Activated CD8-positive, alpha-beta memory T cell treated with anti-CD3 and anti-CD28 coated beads, Interleukin-2, amount 10 ng/mL, durations not matched to agents 7 days and 5 days (primary cell): ENCODE measurements around the gene HAGHL. TPM values are rescaled to one million over a fixed set of nuclear protein-coding genes. Genes with fewer than 3 reads are reported as not detected.

ENCODE experiments used
- ATAC-seq: fragments of 150-1000 bp; cut with Tn5 transposase; one replicate; pipeline ENCODE4 v1.10.0; 2021; ENCODE audit warnings: moderate library complexity
- CTCF ChIA-PET: fragments of 350-600 bp; sonication (Branson Sonifier 250); formaldehyde crosslinking; loops from one replicate; lab custom pipeline; 2021; ENCODE audit warnings: antibody characterized with exemption; lab: Charles Lee
- DNase-seq: peaks from one replicate; pipeline ENCODE4 v3.0.0-alpha.2; 2020
- H3K27ac Mint-ChIP-seq: one replicate; pipeline ENCODE4 v1.8.0; 2021; ENCODE audit warnings: mild to moderate bottlenecking, mixed read lengths
- H3K27me3 Mint-ChIP-seq: one replicate; pipeline ENCODE4 v1.8.0; 2021; ENCODE audit warnings: mixed read lengths
- H3K36me3 Mint-ChIP-seq: one replicate; pipeline ENCODE4 v1.8.0; 2021; ENCODE audit warnings: mild to moderate bottlenecking, mixed read lengths
- H3K4me1 Mint-ChIP-seq: one replicate; pipeline ENCODE4 v1.8.0; 2021; ENCODE audit warnings: mixed read lengths
- H3K4me3 Mint-ChIP-seq: one replicate; pipeline ENCODE4 v1.8.0; 2021; ENCODE audit warnings: mild to moderate bottlenecking, moderate library complexity, mixed read lengths
- H3K9me3 Mint-ChIP-seq: one replicate; pipeline ENCODE4 v1.8.0; 2022; ENCODE audit warnings: low read depth, mixed read lengths
- total RNA-seq, 2 experiments: library from RNA; stranded (reverse); gene quantifications; one replicate each; pipeline ENCODE4 v1.2.3, GENCODE V29; 2021

The HAGHL gene
- 10 to 100 TPM; 13.0 to 14.3 TPM for total RNA-seq

GRCh38 chr16:726438-727290 is at the start of gene HAGHL, which contains the start of gene CCDC78:
Gene HAGHL, plus strand, starts transcription at chr16:727106. Its CDS starts 404 bp downstream, at chr16:727510.
Gene CCDC78, minus strand, starts transcription at chr16:726443. Its CDS starts 76 bp downstream, at chr16:726367.
- DNase-seq (peak; percentile 78), ATAC-seq (peak; percentile 46)
- H3K9me3 Mint-ChIP-seq, result no peaks in the 10 kb centered on the region
- CTCF ChIA-PET, result interaction anchor here (1.1 to 5.8 kb wide), 7 partner anchors 9 to 60 kb away, joined by 3 to 33 read pairs (median 13); partner anchors contain the start of genes CHTF18, CIAO3, METRN and RPUSD1
- no peaks in the 10 kb centered on the region for H3K27me3 Mint-ChIP-seq
- peak within 1 kb of the TSS; percentile 56 for H3K4me3 Mint-ChIP-seq
- no peak within 1 kb of the TSS for H3K27ac Mint-ChIP-seq
- H3K4me1 Mint-ChIP-seq, result peaks cover 6% of the 10 kb centered on the region
- no peaks in the 10 kb centered on the region for H3K36me3 Mint-ChIP-seq

- ATAC-seq, result no peak
- no peak for DNase-seq
Observed at GRCh38 chr16:677316-678190, 49.4 kb upstream of the HAGHL start.

GRCh38 chr16:678209-678857 is 48.6 kb upstream of the HAGHL start:
- H3K4me3 Mint-ChIP-seq, result no peak overlapping the region
- no peaks in the 10 kb centered on the region for H3K9me3 Mint-ChIP-seq
- CTCF ChIA-PET, result interaction anchor here (0.9 to 2.1 kb wide), 5 partner anchors 10 to 42 kb away, joined by 4 to 9 read pairs (median 4); partner anchors contain the start of genes METTL26, RHOT2 and WDR24
- H3K4me1 Mint-ChIP-seq, result peaks cover 32% of the 10 kb centered on the region
- no peak overlapping the region for H3K27ac Mint-ChIP-seq
- peaks cover 12% of the 10 kb centered on the region for H3K27me3 Mint-ChIP-seq
- peaks cover 6% of the 10 kb centered on the region for H3K36me3 Mint-ChIP-seq
- DNase-seq, result no peak
- no peak for ATAC-seq

More at GRCh38 chr16:677316-678190, 49.4 kb upstream of the HAGHL start:
- CTCF ChIA-PET, result interaction anchor here (1.9 to 2.1 kb wide), 2 partner anchors 9 to 30 kb away, joined by 6 to 9 read pairs; partner anchors contain the start of gene RHOT2
- Mint-ChIP-seq H3K27ac (no peak overlapping the region), H3K4me3 (no peak overlapping the region), H3K36me3 (peaks cover 9% of the 10 kb centered on the region), H3K9me3 (no peaks in the 10 kb centered on the region), H3K27me3 (peaks cover 12% of the 10 kb centered on the region), H3K4me1 (peaks cover 24% of the 10 kb centered on the region)

GRCh38 chr16:678858-679813 is 47.8 kb upstream of the HAGHL start:
- Mint-ChIP-seq H3K4me3 (peak overlapping the region; percentile 74), H3K27me3 (peaks cover 12% of the 10 kb centered on the region), H3K36me3 (peaks cover 4% of the 10 kb centered on the region), H3K27ac (peak overlapping the region; percentile 65), H3K4me1 (peaks cover 33% of the 10 kb centered on the region), H3K9me3 (no peaks in the 10 kb centered on the region)
- ATAC-seq (peak; percentile 17), DNase-seq (peak; percentile 76)
- CTCF ChIA-PET, result interaction anchor here (0.9 to 2.1 kb wide), 6 partner anchors 11 to 43 kb away, joined by 3 to 9 read pairs (median 4); partner anchors contain the start of genes METTL26, RHOT2 and WDR24

- peak; percentile 93 for DNase-seq
- Mint-ChIP-seq H3K27ac (peak within 1 kb of the TSS; percentile 82), H3K36me3 (peaks cover 4% of the 10 kb centered on the region), H3K9me3 (no peaks in the 10 kb centered on the region), H3K4me1 (peaks cover 35% of the 10 kb centered on the region), H3K27me3 (peaks cover 10% of the 10 kb centered on the region), H3K4me3 (peak within 1 kb of the TSS; percentile 78)
- peak; percentile 50 for ATAC-seq
- CTCF ChIA-PET, result interaction anchor here (0.7 to 2.4 kb wide), 8 partner anchors 10 to 101 kb away, joined by 3 to 9 read pairs (median 4); partner anchors contain the start of genes ANTKMT and RHOT2
Observed at GRCh38 chr16:679814-680624, 46.9 kb upstream of the HAGHL start, which contains the start of gene STUB1. Gene STUB1, plus strand, starts transcription at chr16:680410. Its CDS starts 116 bp downstream, at chr16:680526.

- H3K4me1 Mint-ChIP-seq, result peaks cover 34% of the 10 kb centered on the region
- ATAC-seq, result no peak
- CTCF ChIA-PET, result interaction anchor here (0.7 to 2.4 kb wide), 6 partner anchors 9 to 101 kb away, joined by 3 to 9 read pairs (median 4); partner anchors contain the start of genes ANTKMT and RHOT2
Observed at GRCh38 chr16:680625-680945, 46.3 kb upstream of the HAGHL start.

GRCh38 chr16:680967-681745 is 45.8 kb upstream of the HAGHL start:
- CTCF ChIA-PET, result interaction anchor here (0.8 to 2.4 kb wide), 7 partner anchors 13 to 102 kb away, joined by 3 to 9 read pairs (median 4); partner anchors contain the start of genes ANTKMT and RHOT2
- Mint-ChIP-seq H3K27ac (peak overlapping the region; percentile 68), H3K9me3 (no peaks in the 10 kb centered on the region), H3K36me3 (peaks cover 4% of the 10 kb centered on the region), H3K4me3 (peak overlapping the region; percentile 78), H3K27me3 (peaks cover 6% of the 10 kb centered on the region), H3K4me1 (peaks cover 34% of the 10 kb centered on the region)
- ATAC-seq (no peak), DNase-seq (no peak)

More at GRCh38 chr16:680625-680945, 46.3 kb upstream of the HAGHL start:
- no peak for DNase-seq
- H3K36me3 Mint-ChIP-seq, result peaks cover 4% of the 10 kb centered on the region
- H3K9me3 Mint-ChIP-seq, result no peaks in the 10 kb centered on the region
- H3K27me3 Mint-ChIP-seq, result peaks cover 6% of the 10 kb centered on the region
- peak overlapping the region; percentile 68 for H3K27ac Mint-ChIP-seq
- H3K4me3 Mint-ChIP-seq, result peak overlapping the region; percentile 78

GRCh38 chr16:681746-682427 is 45.0 kb upstream of the HAGHL start:
- peaks cover 4% of the 10 kb centered on the region for H3K36me3 Mint-ChIP-seq
- H3K4me3 Mint-ChIP-seq, result peak overlapping the region; percentile 78
- ATAC-seq (no peak), DNase-seq (no peak)
- CTCF ChIA-PET, result interaction anchor here (0.9 to 2.4 kb wide), 4 partner anchors 13 to 103 kb away, joined by 3 to 9 read pairs (median 4); partner anchors contain the start of gene RHOT2
- peaks cover 2% of the 10 kb centered on the region for H3K27me3 Mint-ChIP-seq
- no peaks in the 10 kb centered on the region for H3K9me3 Mint-ChIP-seq
- peaks cover 34% of the 10 kb centered on the region for H3K4me1 Mint-ChIP-seq
- no peak overlapping the region for H3K27ac Mint-ChIP-seq

GRCh38 chr16:682493-683395 is 44.2 kb upstream of the HAGHL start:
- DNase-seq (no peak), ATAC-seq (no peak)
- peak overlapping the region; percentile 66 for H3K4me3 Mint-ChIP-seq
- peaks cover 7% of the 10 kb centered on the region for H3K36me3 Mint-ChIP-seq
- peak overlapping the region; percentile 73 for H3K27ac Mint-ChIP-seq
- CTCF ChIA-PET, result interaction anchor here (1.0 to 2.4 kb wide), 3 partner anchors 13 to 103 kb away, joined by 3 to 9 read pairs (median 4); partner anchors contain the start of gene RHOT2
- H3K4me1 Mint-ChIP-seq, result peaks cover 36% of the 10 kb centered on the region
- no peaks in the 10 kb centered on the region for H3K9me3 Mint-ChIP-seq
- no peaks in the 10 kb centered on the region for H3K27me3 Mint-ChIP-seq
